Common myeloid progenitor, CD34-positive (primary cell): ENCODE data around the gene DOCK10.
"Not testable (repeated sequence)": the region's sequence is repeated elsewhere in the genome, so short reads cannot be mapped to it uniquely, and the experiment has no call there.

Experiments
- CTCF ChIA-PET: fragments of 350-600 bp; sonication (Branson Sonifier 250); formaldehyde crosslinking; loops from one replicate; lab custom pipeline; 2021; ENCODE audit warnings: antibody characterized with exemption; lab: Charles Lee
- POLR2A ChIA-PET: fragments of 350-600 bp; sonication (Branson Sonifier 250); formaldehyde crosslinking; loops from one replicate; lab custom pipeline; 2021; ENCODE audit warnings: antibody characterized with exemption; lab: Charles Lee
- DNase-seq, 3 donors: peaks; one replicate each; pipeline versions ENCODE4 v3.0.0 to v3.0.0-alpha.2; 2013
- H3K27ac ChIP-seq, 2 experiments: 1 replicate in 1 of 2; 2 replicates in 1 of 2; pipeline ENCODE4 v1.7.0; 2013; ENCODE audit warnings: inconsistent platforms in 2 of 2, low read length in 2 of 2, mild to moderate bottlenecking in 2 of 2, low read depth in 1 of 2, moderate library complexity in 1 of 2; ENCODE audit not compliant: severe bottlenecking in 2 of 2, insufficient read depth in 1 of 2, poor library complexity in 1 of 2
- H3K27me3 ChIP-seq, 5 experiments: replicated peaks in 2 of 5; 1 replicate in 3 of 5; 2 replicates in 2 of 5; pipeline versions ENCODE4 v1.6.1 to v1.7.0; 2013; ENCODE audit warnings: low read length in 4 of 5, mild to moderate bottlenecking in 2 of 5, moderate library complexity in 2 of 5, inconsistent platforms in 1 of 5; ENCODE audit not compliant: insufficient read depth in 5 of 5, control insufficient read depth in 4 of 5
- H3K36me3 ChIP-seq, 4 experiments: 1 replicate in 2 of 4; 2 replicates in 2 of 4; pipeline versions ENCODE4 v1.6.1 to v1.7.0; 2013; ENCODE audit warnings: low read length in 3 of 4, control low read depth in 1 of 4, mild to moderate bottlenecking in 1 of 4; ENCODE audit not compliant: control insufficient read depth in 4 of 4, insufficient read depth in 4 of 4
- H3K4me1 ChIP-seq, 4 experiments: 1 replicate in 3 of 4; 2 replicates in 1 of 4; pipeline versions ENCODE4 v1.6.1 to v1.7.1; 2013; ENCODE audit warnings: low read length in 3 of 4, mild to moderate bottlenecking in 3 of 4, control low read depth in 1 of 4, inconsistent platforms in 1 of 4, moderate library complexity in 1 of 4; ENCODE audit not compliant: control insufficient read depth in 4 of 4, insufficient read depth in 4 of 4; ENCODE audit errors: control extremely low read depth in 1 of 4
- H3K4me3 ChIP-seq, 7 experiments: 1 replicate in 4 of 7; 2 replicates in 3 of 7; pipeline versions ENCODE4 v1.5.1 to v1.7.0; 2013; ENCODE audit warnings: mild to moderate bottlenecking in 7 of 7, low read length in 6 of 7, moderate library complexity in 6 of 7, inconsistent platforms in 2 of 7, low read depth in 2 of 7, control low read depth in 1 of 7; ENCODE audit not compliant: insufficient read depth in 4 of 7, control insufficient read depth in 1 of 7; ENCODE audit errors: extremely low read depth in 1 of 7
- H3K9me3 ChIP-seq, 5 experiments: 1 replicate in 4 of 5; 2 replicates in 1 of 5; pipeline versions ENCODE4 v1.6.1 to v1.7.1; 2013; ENCODE audit warnings: low read length in 4 of 5, mild to moderate bottlenecking in 2 of 5, inconsistent platforms in 1 of 5, low read depth in 1 of 5, moderate library complexity in 1 of 5; ENCODE audit not compliant: control insufficient read depth in 4 of 5, insufficient read depth in 2 of 5; ENCODE audit errors: control extremely low read depth in 1 of 5
- WGBS: methylation state at CpG from one replicate; pipeline ENCODE4 v1.1.5; 2013; ENCODE audit not compliant: insufficient coverage; 5-methylcytosine and 5-hydroxymethylcytosine counted together

Gene DOCK10

GRCh38 chr2:224924631-224925030, 117.6 kb downstream of the DOCK10 start:
- Histone ChIP-seq H3K27ac (no peak overlapping the region), H3K4me3 (no peak overlapping the region), H3K36me3 (peaks cover 0 to 15% (median under 1%) of the 10 kb centered on the region in 4 experiments), H3K4me1 (peaks cover 39 to 86% (median 62%) of the 10 kb centered on the region in 4 experiments), H3K9me3 (no peaks in the 10 kb centered on the region), H3K27me3 (no peaks in the 10 kb centered on the region)
- 15% methylated on average over 2 of the region's 2 CpGs for WGBS
- CTCF ChIA-PET, result interaction anchor here (1.4 kb wide), 1 partner anchor 14 kb away, joined by 3 read pairs; no protein-coding TSS in a partner anchor
- DNase-seq, result peak in 1 of 3 donors; percentile 38
- POLR2A ChIA-PET, result interaction anchor here (0.9 kb wide), 1 partner anchor 13 kb away, joined by 3 read pairs; no protein-coding TSS in a partner anchor

- no peak overlapping the region for H3K4me3 ChIP-seq
- 100% methylated on average over 1 of the region's 2 CpGs for WGBS
Observed at GRCh38 chr2:224922142-224922727, 120.0 kb downstream of the DOCK10 start.

GRCh38 chr2:224919472-224920110, 122.7 kb downstream of the DOCK10 start:
- Histone ChIP-seq H3K4me1 (peaks cover 7 to 36% (median 18%) of the 10 kb centered on the region in 4 experiments), H3K36me3 (peaks cover 0 to 10% (median 8%) of the 10 kb centered on the region in 4 experiments), H3K4me3 (no peak overlapping the region), H3K9me3 (no peaks in the 10 kb centered on the region), H3K27me3 (no peaks in the 10 kb centered on the region), H3K27ac (no peak overlapping the region)
- DNase-seq, result no peak
- WGBS, result 73% methylated on average over 6 of the region's 8 CpGs
- CTCF ChIA-PET, result interaction anchor here (1.3 to 1.9 kb wide), 3 partner anchors 9 to 82 kb away, joined by 4 to 8 read pairs (median 7); no protein-coding TSS in a partner anchor
- POLR2A ChIA-PET, result no interaction called here

More at GRCh38 chr2:224922142-224922727, 120.0 kb downstream of the DOCK10 start:
- no peaks in the 10 kb centered on the region for H3K27me3 ChIP-seq
- peaks cover 0 to 6% (median 0%) of the 10 kb centered on the region in 4 experiments for H3K36me3 ChIP-seq
- CTCF ChIA-PET, result interaction anchor here (1.3 to 1.4 kb wide), 2 partner anchors 11 to 12 kb away, joined by 3 to 5 read pairs; no protein-coding TSS in a partner anchor
- DNase-seq, result peak in 2 of 3 donors; percentile 39 to 59
- peaks cover 25 to 62% (median 40%) of the 10 kb centered on the region in 4 experiments for H3K4me1 ChIP-seq
- H3K27ac ChIP-seq, result no peak overlapping the region
- POLR2A ChIA-PET, result no interaction called here
- no peaks in the 10 kb centered on the region for H3K9me3 ChIP-seq

GRCh38 chr2:224918626-224919471, 123.4 kb downstream of the DOCK10 start:
- Histone ChIP-seq H3K36me3 (peaks cover 0 to 10% (median 8%) of the 10 kb centered on the region in 4 experiments), H3K4me3 (no peak overlapping the region), H3K27me3 (no peaks in the 10 kb centered on the region), H3K27ac (no peak overlapping the region), H3K4me1 (peaks cover 2 to 29% (median 13%) of the 10 kb centered on the region in 4 experiments), H3K9me3 (no peaks in the 10 kb centered on the region)
- CTCF ChIA-PET, result no interaction called here
- DNase-seq, result no peak
- POLR2A ChIA-PET, result no interaction called here
- WGBS, result 96% methylated on average over 4 of the region's 4 CpGs

- DNase-seq, H3K27ac ChIP-seq, H3K9me3 ChIP-seq, H3K27me3 ChIP-seq, CTCF ChIA-PET, POLR2A ChIA-PET, H3K4me3 ChIP-seq: not testable (repeated sequence)
- Histone ChIP-seq H3K36me3 (peaks cover 0 to 10% (median 8%) of the 10 kb centered on the region in 4 experiments), H3K4me1 (peaks cover 0 to 12% (median 5%) of the 10 kb centered on the region in 4 experiments)
- no CpG with 5 or more reads among the region's 5 CpGs for WGBS
Observed at GRCh38 chr2:224917246-224917645, 125.0 kb downstream of the DOCK10 start.

GRCh38 chr2:224915136-224915535, 127.1 kb downstream of the DOCK10 start:
- ChIA-PET POLR2A (no interaction called here), CTCF (interaction anchor here (1.1 to 1.4 kb wide), 3 partner anchors 12 to 25 kb away, joined by 3 read pairs; no protein-coding TSS in a partner anchor)
- no peak for DNase-seq
- peaks cover 0 to 10% (median 8%) of the 10 kb centered on the region in 4 experiments for H3K36me3 ChIP-seq
- H3K4me3 ChIP-seq, result no peak overlapping the region
- no CpG with 5 or more reads among the region's 1 CpG for WGBS
- H3K9me3 ChIP-seq, result no peaks in the 10 kb centered on the region
- no peaks in the 10 kb centered on the region for H3K27me3 ChIP-seq
- H3K27ac ChIP-seq, result no peak overlapping the region
- H3K4me1 ChIP-seq, result peaks cover 5 to 9% (median 6%) of the 10 kb centered on the region in 4 experiments
